WTC11 (cell line): ENCODE results near the gene PPP3CA.

Source experiments
- CBFB ChIP-seq: sonication (generic); formaldehyde crosslinking; IDR thresholded peaks from 2 replicates; pipeline ENCODE4 v1.8.1; 2022; ENCODE audit warnings: mild to moderate bottlenecking, low read depth, missing genetic modification reagents
- ESRRA ChIP-seq: sonication (generic); formaldehyde crosslinking; IDR thresholded peaks from 2 replicates; pipeline ENCODE4 v1.8.1; 2022; ENCODE audit warnings: mild to moderate bottlenecking, missing genetic modification reagents, borderline replicate concordance
- TEAD4 ChIP-seq: sonication (generic); formaldehyde crosslinking; IDR thresholded peaks from 2 replicates; pipeline ENCODE4 v1.8.0; 2022; ENCODE audit warnings: mild to moderate bottlenecking, missing genetic modification reagents
- ZNF423 ChIP-seq: fragments of 250-450 bp; sonication (Bioruptor Pico); IDR thresholded peaks from 2 replicates; pipeline ENCODE4 v2.1.2; 2022; ENCODE audit warnings: mild to moderate bottlenecking, moderate library complexity
- TF ChIP-seq, protein P1 (sequence below): sonication (generic); formaldehyde crosslinking; IDR thresholded peaks from 2 replicates; pipeline ENCODE4 v1.8.1; 2022; ENCODE audit warnings: mild to moderate bottlenecking, missing genetic modification reagents, moderate library complexity, borderline replicate concordance
- TF ChIP-seq, protein P2 (sequence below): sonication (generic); formaldehyde crosslinking; conservative IDR thresholded peaks from 2 replicates; pipeline ENCODE4 v1.8.1; 2022; ENCODE audit warnings: mild to moderate bottlenecking, missing genetic modification reagents
- TF ChIP-seq, protein P3 (sequence below): sonication (generic); formaldehyde crosslinking; IDR thresholded peaks from 2 replicates; pipeline ENCODE4 v1.8.1; 2023; ENCODE audit warnings: mild to moderate bottlenecking, missing genetic modification reagents, borderline replicate concordance
- TF ChIP-seq, protein P4 (sequence below): fragments of 200-600 bp; IDR thresholded peaks from 2 replicates; pipeline ENCODE4 v1.8.0; 2022; ENCODE audit warnings: antibody characterized with exemption
- TF ChIP-seq, protein P5 (sequence below): sonication (generic); formaldehyde crosslinking; IDR thresholded peaks from 2 replicates; pipeline ENCODE4 v1.8.0; 2022; ENCODE audit warnings: mild to moderate bottlenecking, missing genetic modification reagents

DNA sequence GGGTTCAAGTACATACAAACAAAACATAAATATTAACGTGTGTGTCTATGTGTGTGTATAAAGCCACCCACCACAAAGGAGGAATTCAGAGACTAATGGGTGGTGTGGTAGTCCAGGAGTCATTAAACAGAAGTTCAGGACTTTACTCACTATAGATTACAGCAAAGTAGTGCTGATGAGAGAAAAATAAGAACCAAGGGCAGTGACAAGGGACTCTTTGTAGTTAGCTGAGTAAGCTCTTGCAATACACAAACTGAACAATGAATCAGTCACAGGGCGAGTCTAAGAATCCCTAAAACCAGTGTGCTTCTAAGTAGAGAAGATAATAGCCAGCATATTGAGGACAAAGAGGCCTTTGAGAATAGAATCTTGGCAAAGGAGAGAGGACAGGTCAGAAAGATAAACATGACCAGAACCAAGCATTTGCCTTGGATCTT is 232.4 kb downstream of the PPP3CA start:
- TF ChIP-seq, protein P1, sequence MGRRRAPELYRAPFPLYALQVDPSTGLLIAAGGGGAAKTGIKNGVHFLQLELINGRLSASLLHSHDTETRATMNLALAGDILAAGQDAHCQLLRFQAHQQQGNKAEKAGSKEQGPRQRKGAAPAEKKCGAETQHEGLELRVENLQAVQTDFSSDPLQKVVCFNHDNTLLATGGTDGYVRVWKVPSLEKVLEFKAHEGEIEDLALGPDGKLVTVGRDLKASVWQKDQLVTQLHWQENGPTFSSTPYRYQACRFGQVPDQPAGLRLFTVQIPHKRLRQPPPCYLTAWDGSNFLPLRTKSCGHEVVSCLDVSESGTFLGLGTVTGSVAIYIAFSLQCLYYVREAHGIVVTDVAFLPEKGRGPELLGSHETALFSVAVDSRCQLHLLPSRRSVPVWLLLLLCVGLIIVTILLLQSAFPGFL (CRISPR knock-in tag), result no peak
- TF ChIP-seq, protein P2, sequence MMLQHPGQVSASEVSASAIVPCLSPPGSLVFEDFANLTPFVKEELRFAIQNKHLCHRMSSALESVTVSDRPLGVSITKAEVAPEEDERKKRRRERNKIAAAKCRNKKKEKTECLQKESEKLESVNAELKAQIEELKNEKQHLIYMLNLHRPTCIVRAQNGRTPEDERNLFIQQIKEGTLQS (CRISPR knock-in tag), result no peak
- TF ChIP-seq, protein P3, sequence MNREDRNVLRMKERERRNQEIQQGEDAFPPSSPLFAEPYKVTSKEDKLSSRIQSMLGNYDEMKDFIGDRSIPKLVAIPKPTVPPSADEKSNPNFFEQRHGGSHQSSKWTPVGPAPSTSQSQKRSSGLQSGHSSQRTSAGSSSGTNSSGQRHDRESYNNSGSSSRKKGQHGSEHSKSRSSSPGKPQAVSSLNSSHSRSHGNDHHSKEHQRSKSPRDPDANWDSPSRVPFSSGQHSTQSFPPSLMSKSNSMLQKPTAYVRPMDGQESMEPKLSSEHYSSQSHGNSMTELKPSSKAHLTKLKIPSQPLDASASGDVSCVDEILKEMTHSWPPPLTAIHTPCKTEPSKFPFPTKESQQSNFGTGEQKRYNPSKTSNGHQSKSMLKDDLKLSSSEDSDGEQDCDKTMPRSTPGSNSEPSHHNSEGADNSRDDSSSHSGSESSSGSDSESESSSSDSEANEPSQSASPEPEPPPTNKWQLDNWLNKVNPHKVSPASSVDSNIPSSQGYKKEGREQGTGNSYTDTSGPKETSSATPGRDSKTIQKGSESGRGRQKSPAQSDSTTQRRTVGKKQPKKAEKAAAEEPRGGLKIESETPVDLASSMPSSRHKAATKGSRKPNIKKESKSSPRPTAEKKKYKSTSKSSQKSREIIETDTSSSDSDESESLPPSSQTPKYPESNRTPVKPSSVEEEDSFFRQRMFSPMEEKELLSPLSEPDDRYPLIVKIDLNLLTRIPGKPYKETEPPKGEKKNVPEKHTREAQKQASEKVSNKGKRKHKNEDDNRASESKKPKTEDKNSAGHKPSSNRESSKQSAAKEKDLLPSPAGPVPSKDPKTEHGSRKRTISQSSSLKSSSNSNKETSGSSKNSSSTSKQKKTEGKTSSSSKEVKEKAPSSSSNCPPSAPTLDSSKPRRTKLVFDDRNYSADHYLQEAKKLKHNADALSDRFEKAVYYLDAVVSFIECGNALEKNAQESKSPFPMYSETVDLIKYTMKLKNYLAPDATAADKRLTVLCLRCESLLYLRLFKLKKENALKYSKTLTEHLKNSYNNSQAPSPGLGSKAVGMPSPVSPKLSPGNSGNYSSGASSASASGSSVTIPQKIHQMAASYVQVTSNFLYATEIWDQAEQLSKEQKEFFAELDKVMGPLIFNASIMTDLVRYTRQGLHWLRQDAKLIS (CRISPR knock-in tag), result no peak
- TF ChIP-seq, protein P4, sequence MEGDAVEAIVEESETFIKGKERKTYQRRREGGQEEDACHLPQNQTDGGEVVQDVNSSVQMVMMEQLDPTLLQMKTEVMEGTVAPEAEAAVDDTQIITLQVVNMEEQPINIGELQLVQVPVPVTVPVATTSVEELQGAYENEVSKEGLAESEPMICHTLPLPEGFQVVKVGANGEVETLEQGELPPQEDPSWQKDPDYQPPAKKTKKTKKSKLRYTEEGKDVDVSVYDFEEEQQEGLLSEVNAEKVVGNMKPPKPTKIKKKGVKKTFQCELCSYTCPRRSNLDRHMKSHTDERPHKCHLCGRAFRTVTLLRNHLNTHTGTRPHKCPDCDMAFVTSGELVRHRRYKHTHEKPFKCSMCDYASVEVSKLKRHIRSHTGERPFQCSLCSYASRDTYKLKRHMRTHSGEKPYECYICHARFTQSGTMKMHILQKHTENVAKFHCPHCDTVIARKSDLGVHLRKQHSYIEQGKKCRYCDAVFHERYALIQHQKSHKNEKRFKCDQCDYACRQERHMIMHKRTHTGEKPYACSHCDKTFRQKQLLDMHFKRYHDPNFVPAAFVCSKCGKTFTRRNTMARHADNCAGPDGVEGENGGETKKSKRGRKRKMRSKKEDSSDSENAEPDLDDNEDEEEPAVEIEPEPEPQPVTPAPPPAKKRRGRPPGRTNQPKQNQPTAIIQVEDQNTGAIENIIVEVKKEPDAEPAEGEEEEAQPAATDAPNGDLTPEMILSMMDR, result no peak
- TF ChIP-seq, protein P5, sequence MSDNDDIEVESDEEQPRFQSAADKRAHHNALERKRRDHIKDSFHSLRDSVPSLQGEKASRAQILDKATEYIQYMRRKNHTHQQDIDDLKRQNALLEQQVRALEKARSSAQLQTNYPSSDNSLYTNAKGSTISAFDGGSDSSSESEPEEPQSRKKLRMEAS, result no peak
- TF ChIP-seq TEAD4 (CRISPR knock-in tag) (no peak), ESRRA (no peak), CBFB (CRISPR knock-in tag) (no peak), ZNF423 (CRISPR knock-in tag) (no peak)
